GM18505 (cell line): ENCODE data around the gene ZFP42.
"Not testable (repeated sequence)": the region's sequence is repeated elsewhere in the genome, so short reads cannot be mapped to it uniquely, and the experiment has no call there.

ENCODE experiments used
- ATAC-seq: cut with Tn5 transposase; IDR thresholded peaks from one replicate; pipeline ENCODE4 v1.9.1; 2021; ENCODE audit not compliant: unreplicated experiment
- POLR2A ChIP-seq: IDR thresholded peaks from 4 replicates; pipeline ENCODE4 v1.6.1; 2011; ENCODE audit warnings: borderline replicate concordance; ENCODE audit not compliant: insufficient read depth, insufficient read length; ENCODE audit errors: extremely low read depth

Gene ZFP42

DNA sequence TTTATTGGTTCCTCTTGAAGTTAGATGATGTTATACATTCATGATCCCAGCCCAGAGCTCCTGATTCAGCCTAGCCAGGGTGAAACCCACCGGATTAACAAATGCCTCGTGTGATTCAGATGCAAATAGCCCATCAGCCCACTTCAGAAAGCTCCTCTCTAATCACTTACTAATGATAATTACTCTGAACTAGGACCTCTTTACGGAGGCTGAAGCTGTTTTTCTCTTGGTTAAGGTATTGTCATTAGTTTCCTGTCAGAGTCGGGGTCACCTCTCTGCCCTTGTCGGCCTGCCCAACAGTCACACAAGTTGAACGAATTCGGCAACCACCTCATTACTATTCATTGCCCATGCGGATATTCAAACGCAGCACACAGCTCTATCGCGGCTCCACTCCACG lies 36.6 kb downstream of the ZFP42 start:
- ATAC-seq = no peak
- no peak for TF ChIP-seq POLR2A

DNA sequence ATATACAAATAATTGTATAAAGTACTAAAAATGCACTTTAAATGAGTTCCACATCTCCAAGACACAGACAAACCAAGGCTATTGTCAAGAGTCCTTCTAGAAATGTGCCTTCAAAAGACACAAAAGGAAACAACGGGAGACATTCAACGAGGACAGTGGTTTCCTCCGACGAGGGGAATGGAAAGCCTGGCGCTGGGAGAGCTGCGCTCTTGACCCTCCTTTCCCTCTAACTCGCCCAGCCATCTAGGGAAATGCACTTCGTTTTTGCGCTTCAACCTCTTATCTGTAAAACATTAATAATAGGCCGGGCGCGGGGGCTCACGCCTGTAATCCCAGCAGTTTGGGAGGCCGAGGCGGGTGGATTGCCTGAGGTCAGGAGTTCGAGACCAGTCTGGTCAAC lies 37.0 kb downstream of the ZFP42 start:
- ATAC-seq = no peak
- TF ChIP-seq POLR2A = no peak

DNA sequence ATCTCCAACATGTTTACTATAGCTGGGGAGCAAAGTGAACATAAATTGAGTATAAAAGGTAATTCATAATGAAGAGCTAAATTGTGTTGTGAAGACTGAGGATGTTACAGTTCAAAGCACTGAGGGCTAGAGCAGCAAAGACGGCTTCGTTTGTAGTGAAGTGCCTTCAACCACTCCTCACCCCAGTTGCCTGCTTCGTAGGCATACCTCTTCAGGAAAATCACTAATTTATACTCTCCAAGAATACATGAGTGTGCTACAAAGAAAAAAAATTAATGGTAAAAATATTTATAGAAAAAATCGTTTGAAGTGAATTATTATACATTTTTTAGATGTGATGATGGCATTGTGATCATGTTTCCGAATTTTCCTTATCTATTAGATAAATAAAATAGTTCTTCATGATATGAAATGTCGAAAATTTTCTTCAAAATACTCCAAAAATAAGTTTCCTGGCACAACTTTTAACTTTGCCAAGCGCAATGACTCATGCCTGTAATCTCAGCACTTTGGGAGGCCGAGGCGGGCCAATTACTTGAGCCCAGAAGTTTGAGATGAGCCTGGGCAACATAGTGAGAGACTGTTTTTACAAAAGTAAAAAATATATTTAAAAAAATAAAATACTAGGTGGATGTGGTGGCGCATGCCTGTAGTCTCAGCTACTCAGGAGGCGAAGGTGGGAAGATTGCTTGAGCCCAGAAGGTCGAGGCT lies 41.6 kb downstream of the ZFP42 start:
- no peak for TF ChIP-seq POLR2A

DNA sequence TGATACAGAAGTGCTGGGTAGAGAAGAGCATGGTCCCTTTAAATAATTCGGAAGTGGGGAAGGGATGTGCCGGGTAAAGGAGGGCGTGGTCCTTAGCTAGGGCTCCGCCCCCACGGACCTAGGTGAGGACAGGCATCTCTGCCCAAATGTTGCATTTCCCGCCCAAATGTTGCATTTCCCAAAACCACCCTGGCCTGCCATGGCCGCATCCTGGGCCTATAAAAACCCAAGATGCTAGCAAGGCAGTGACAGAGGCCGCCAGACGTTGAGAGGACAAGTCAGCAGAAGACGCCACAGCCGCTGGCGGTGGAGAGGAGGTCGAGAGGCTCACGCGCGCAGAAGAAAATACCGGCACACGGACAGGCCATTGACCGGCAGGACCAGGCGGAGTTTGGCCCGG lies 46.1 kb downstream of the ZFP42 start:
- TF ChIP-seq POLR2A = no peak
- ATAC-seq = no peak

More for the DNA sequence above, 41.6 kb downstream of the ZFP42 start:
- ATAC-seq = no peak

DNA sequence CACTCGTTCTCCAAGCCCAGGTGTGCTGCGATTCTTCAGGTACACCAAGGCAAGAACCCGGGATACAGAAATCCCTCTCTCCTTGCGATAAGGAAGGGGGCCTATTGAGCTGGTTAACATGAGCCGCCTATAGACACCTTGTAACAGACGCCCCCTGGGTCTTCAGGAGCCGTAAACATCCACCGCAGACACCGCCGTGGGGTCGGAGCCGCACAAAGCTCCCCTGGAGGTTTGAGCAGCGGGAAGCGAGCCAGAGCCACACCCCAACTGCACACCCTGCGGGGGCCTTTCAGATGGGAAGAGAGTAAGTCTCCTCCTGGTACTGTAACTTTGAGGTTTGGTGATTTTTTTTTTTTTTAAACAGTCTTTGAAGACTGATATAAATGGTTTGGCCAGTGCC lies 46.6 kb downstream of the ZFP42 start:
- no peak for ATAC-seq
- no peak for TF ChIP-seq POLR2A

DNA sequence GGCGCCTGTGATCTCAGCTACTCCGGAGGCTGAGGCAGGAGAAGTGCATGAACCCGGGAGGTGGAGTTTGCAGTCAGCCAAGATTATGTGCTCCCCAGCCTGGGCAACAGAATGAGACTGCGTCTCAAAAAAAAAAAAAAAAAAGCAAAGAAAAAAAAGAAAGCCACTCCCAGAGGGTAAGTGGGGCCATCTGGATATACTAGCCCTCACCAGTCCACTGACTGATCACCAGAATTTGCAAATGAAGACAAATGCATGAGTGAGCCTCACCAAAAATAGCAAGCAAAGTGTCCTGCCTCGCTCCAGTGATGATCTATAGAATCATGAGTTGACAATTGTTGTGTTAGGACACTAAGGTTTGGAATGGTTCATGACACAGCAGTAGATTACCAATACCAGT lies 47.6 kb downstream of the ZFP42 start:
- no peak for ATAC-seq

DNA sequence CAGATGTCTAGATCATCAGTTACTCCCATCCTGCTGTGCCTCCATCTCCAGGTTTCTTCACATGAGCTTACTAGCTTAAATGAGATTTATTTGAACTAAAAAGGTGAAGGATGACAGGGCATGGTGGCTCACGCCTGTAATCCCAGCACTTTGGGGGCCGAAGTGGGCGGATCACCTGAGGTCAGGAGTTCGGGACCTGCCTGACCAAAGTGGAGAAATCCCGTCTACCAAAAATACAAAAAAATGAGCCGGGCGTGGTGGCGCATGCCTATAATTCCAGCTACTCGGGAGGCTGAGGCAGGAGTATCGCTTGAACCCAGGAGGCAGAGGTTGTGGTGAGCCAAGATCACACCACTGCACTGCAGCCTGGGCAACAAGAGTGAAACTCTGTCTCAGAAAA lies 49.9 kb downstream of the ZFP42 start:
- ATAC-seq = not testable (repeated sequence)

More for the DNA sequence above, 47.6 kb downstream of the ZFP42 start:
- TF ChIP-seq POLR2A = no peak

DNA sequence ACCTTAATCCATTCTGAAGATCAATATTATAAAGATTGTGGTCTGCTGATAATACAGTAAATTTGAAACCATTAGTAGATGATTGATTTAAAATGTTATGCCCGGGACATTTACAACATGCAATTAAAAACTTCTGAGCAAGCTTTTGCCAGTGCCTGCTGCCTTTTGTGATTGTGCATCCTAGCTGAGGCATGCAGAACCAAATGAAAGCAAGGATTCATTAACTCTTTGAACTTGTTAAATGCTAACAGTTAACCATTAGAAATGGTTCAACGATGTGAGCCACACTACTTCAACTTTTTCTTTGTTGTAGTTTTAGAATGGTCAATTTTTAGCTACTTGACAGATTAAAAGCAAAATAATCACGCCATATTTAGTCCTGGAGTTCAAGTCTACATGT lies 51.1 kb downstream of the ZFP42 start:
- ATAC-seq = no peak
- no peak for TF ChIP-seq POLR2A

DNA sequence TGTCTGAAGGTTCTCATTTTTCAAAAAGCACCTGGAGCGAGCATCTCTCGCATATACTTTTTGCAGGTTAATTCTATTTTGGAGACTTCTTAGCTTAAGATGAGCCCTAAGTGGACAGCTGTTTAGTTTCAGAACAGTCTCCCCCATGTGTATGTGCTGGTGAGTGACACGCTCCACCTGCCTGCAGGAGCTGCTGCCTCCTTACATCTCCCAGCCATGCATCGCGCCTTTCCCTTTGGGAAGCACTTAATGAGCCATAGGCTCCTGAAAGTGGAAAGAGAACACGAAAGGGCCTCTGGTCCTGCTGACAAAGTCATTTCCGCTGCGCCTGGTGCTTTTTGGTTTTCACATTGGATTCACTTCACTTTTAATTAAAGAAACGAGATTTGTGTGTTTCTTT lies 57.7 kb downstream of the ZFP42 start:
- no peak for ATAC-seq
- TF ChIP-seq POLR2A = no peak
